HG02798 (cell line): ENCODE data around the gene GRIN3B.

Source experiments
- ATAC-seq: cut with Tn5 transposase; IDR thresholded peaks from one replicate; pipeline ENCODE4 v1.9.1; 2021; ENCODE audit warnings: mild to moderate bottlenecking; ENCODE audit not compliant: unreplicated experiment, poor library complexity

GRIN3B gene

GRCh38 chr19:964761-965694, 35.2 kb upstream of the GRIN3B start:
- ATAC-seq, result no peak

GRCh38 chr19:966485-967088, 33.6 kb upstream of the GRIN3B start:
- ATAC-seq, result no peak

- no peak for ATAC-seq
Measured at GRCh38 chr19:970695-971094, 29.5 kb upstream of the GRIN3B start.

DNA sequence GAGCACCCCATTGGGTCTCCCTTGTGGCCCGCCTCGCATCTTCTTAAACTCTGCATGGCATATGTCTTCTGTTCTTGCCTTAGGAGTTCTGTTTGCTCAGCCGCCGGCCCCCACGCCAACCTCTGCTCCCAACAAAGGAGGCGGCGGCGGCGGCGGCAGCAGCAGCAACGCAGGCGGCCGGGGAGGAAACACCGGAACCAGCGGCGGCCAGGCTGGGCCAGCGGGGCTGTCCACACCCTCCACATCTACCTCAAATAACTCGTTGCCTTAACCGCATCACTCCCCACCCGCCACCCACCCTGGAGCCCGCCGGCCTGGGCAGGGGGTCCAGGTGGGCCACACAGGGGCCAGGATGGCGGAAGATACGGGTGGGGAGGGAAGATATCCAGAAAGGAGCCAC, 28.4 kb upstream of the GRIN3B start:
- no peak for ATAC-seq

- ATAC-seq, result no peak
Measured at GRCh38 chr19:972281-972680, 27.9 kb upstream of the GRIN3B start.

GRCh38 chr19:973726-974563, 26.3 kb upstream of the GRIN3B start:
- ATAC-seq, result no peak

DNA sequence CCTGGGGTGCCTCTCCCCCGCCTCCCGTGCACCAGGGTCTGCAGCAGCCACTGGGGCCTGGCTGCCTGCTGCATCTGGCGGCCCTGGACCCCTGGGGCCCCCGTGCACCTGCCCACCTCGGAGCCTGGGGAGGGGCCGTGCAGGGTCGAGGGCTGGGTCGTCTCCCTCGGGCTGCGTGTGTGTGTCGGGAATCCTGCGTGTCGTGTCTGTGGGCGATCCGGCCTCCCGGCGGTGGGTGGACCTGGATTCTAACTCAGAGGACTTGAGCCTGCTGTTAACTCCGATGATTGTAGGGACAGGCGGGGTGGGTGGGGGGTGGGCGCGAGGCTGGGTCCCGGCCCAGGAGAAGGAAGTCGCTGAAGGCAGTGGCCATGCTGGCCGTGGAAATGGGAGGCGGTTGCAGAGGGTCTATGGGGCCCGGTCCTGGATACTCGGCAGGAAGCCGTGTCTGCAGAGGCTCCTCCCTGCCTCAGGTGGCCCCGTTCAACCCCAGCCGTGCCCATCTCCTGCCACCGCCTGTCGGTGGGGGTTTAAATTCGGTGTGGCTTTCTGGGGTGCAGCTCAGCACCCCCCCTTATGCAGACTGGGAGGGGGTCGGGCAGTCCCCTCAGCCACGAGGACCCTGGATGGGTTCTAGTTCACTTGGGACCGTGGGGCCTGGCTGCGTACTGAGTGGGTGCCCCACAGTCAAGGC, 25.5 kb upstream of the GRIN3B start:
- ATAC-seq, result no peak

GRCh38 chr19:976476-976875, 23.7 kb upstream of the GRIN3B start:
- ATAC-seq, result no peak

GRCh38 chr19:977058-977464, 23.2 kb upstream of the GRIN3B start:
- ATAC-seq, result no peak

DNA sequence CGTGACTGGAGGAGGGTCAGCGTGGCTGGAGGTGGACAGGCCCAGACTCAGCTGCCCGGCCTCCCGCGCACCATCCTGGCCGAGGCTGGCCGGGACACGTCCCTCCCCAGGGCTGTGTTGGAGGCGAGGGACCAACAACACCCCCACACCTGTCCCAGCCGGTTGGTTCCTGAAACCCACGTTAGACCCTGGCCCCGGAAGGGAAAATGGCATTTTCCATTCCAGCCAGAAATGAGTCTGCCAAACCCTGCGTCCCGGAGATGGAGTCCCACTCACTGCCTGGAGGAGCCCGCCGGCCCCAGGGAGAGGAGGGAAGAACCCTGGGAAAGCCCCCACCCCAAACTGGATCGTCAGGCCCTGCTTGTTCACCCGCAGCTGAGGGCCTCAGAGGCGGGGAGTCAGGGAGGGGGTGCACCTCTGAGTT, 20.9 kb upstream of the GRIN3B start:
- ATAC-seq, result no peak

DNA sequence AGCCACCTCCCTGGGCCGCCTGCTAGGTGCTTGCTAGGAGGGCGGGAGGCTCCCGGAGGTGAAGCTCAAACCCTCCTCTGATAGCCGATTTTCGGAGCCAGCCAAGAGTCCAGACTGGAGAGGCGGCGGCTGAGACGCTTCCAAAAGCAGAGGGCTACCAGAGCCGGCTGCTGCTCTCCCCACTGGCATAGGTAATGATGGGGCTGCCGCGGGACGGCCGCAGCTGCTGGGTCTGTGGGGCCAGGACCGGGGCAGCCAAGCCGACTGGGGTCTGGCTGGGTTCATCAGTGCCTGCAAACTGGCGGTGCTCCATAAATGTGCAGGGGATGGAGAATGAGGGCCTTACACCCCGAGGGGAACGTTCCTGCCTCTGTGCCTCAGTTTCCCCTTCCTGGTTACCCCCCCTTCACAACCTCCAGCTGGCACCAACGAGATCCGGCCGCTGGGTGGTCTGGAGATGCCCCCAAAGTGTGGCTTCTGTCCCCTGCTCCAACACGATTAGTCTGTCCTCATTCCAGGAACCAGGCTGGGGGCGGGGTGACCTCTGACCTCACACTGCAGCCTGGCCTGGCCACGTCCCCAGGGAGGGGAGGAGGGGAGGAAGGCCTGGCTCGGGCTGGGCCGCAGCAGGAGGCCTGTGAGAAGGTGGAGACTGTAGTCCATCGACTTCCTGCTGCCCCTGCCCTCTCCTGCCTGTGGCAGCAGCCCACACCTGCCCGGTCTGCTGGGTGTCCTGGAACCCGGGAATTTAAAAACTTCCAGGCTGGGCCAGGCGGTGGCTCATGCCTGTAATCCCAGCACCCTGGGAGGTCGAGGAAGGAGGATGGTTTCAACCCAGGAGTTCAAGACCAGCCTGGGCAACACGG, 19.9 kb upstream of the GRIN3B start:
- no peak for ATAC-seq

- ATAC-seq, result peak; percentile 60
Measured at GRCh38 chr19:982567-983170, 17.6 kb upstream of the GRIN3B start.

- ATAC-seq, result peak; percentile 87
Measured at GRCh38 chr19:984165-984967, 15.9 kb upstream of the GRIN3B start, which contains the start of gene WDR18. Gene WDR18 (plus strand): TSS chr19:984345. CDS start chr19:984354, 9 bp downstream.

DNA sequence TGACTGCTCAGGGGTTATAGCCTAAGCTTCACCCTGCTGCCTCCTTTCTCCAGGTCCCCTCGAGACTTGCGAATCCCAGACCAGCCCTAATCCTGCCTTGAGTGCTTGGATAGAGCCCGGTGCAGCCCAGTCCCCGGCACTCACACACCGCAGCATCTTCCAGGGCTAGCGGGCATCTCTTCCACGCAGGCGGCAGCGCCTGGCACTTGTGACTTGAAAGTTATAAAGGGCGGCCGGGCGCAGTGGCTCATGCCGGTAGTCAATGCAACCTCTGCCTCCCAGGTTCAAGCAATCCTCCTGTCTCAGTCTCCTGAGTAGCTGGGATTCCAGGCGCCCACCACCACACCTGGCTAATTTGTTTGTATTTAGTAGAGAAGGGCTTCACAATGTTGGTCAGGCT, 14.1 kb upstream of the GRIN3B start:
- no peak for ATAC-seq

GRCh38 chr19:988081-988480, 12.1 kb upstream of the GRIN3B start:
- ATAC-seq, result no peak

GRCh38 chr19:988510-988909, 11.7 kb upstream of the GRIN3B start:
- no peak for ATAC-seq

DNA sequence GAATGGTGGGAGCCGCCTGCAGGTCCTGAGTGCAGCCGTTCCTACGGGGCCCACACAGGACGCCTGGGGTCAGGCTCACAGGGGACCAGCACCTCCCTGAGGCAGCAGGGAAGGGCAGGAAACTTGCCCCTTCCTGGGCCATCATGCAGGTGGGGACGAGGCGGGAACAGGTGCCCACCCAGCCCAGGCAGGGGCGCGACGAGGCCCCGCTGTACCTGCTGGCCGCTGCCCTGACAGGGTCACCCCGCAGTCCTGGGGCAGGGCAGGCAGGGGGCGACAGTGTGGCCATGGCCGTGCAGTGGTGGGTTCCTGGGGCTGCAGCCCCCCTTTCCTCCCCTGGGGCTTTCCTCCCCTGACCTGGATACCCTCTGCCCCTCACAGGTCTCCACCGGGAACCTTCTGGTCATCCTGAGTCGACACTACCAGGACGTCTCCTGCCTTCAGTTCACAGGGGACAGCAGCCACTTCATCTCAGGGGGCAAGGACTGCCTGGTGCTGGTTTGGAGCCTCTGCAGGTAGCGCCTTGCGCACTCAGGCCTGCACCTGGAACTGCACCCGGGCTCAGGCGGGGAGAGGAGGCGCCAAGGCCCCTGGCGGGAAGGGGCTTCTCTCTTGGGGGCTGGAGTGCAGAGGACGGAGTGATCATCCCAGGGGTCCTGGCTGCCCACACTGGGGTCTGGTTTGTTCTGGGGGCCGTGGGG, 10.7 kb upstream of the GRIN3B start:
- ATAC-seq, result no peak
